ENCODE measurements around the gene AUTS2.

- TF ChIP-seq POLR2A (IDR thresholded peaks at IDR 0.05; ENCODE audit: low read depth, low read length) (no peak), POLR2AphosphoS5 (IDR thresholded peaks at IDR 0.05; ENCODE audit: low read depth, low read length) (no peak), TAF1 (IDR thresholded peaks at IDR 0.05; ENCODE audit: low read depth, low read length) (no peak), POU2F2 (IDR thresholded peaks at IDR 0.05; ENCODE audit: low read depth, low read length) (no peak)
These were observed 1232.2 kb downstream of the AUTS2 start for GRCh38 chr7:70830426-70830825.

Data from GM12891 (cell line).